Epithelial cell of esophagus (primary cell): ENCODE results near the gene HNF1B.
A peak's percentile ranks its signal among the peaks of the same experiment; 100 is the strongest.

Source experiments
- DNase-seq: peaks from one replicate; pipeline ENCODE4 v3.0.0; 2010; ENCODE audit warnings: low read depth
- H3K4me3 ChIP-seq: 2 replicates; pipeline ENCODE4 v1.5.1; 2011; ENCODE audit warnings: mild to moderate bottlenecking, low read length, control low read depth
- TF ChIP-seq, protein P1 (sequence below): IDR thresholded peaks from 2 replicates; pipeline ENCODE4 v1.5.1; 2011; ENCODE audit warnings: low read depth, mild to moderate bottlenecking, low read length, control low read depth, inconsistent platforms; ENCODE audit not compliant: insufficient read depth; ENCODE audit errors: missing control alignments

Gene HNF1B

DNA sequence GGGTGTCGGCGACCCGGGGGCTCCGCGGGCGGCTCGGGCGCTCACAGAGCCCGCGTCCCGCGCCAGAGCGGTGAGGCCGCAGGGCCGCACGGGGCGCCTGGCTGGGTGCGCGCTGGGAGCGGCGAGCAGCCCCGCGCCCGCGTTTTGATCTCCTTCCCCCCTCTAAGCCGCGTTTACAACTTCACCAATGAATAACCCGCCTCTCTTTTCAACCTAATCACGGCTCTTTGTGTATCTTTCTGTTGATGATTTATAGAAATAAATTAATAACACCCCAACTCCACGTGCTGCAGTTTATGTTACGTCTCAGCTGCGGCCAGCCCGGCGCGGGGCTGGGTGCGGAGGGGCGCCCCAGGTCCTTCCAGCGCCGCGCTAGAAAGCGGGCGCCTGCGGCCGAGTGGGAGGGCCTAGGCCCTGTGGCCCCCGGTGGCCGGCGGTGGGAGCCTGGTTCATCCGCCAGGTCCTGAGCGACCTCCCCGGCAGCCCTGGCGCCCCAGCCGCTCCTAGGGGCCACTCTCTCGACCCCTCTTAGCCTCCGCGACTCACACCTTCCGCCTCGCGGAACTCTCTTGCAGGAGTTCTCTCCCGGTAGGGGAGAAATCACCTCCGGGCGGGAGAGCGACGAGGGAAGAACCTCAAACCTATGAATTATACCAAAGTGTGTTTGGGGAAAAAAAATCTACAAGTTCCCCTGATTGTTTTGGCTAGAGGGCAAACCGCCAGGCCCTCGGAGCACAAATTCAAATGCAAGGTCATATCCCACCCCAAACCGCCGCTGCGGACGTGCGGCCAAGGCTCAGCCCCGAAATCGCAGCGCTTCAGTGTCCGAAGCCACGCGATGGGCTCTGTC, 1.9 kb downstream of the HNF1B start:
- no peak for DNase-seq
- H3K4me3 ChIP-seq: no peak overlapping the region

DNA sequence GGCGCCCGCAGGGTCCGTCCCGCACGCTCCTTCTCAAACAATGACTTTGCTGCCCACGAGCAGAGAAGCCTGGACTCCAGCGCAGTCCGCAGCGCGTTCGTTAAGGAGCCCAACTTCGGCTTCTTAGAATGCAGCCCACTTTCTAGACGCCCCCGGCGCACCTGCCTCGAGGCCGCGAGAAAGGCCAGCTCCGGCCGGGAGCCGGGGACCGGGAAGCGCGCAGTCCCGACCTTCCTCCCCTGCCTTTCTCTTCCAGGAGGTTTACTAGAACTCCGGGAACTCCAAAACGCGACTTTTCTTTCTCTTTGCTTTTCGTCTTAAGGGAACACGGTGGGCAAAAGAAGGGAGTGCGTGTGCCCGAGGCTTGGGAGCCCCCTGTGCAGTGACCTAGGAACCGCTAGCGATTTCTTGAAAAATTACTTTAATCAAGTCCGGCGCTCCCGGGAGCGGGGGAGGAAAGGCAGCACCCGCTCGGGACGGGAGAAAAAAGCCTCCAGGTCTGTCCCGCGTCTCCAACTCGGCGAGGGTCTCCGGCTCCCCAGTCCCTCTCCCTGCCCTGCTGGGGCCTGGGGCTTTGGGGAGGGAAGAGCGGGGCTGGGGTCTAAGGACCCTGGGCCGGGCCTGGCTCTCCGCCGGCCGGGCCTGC, 2.6 kb downstream of the HNF1B start:
- TF ChIP-seq, protein P1, sequence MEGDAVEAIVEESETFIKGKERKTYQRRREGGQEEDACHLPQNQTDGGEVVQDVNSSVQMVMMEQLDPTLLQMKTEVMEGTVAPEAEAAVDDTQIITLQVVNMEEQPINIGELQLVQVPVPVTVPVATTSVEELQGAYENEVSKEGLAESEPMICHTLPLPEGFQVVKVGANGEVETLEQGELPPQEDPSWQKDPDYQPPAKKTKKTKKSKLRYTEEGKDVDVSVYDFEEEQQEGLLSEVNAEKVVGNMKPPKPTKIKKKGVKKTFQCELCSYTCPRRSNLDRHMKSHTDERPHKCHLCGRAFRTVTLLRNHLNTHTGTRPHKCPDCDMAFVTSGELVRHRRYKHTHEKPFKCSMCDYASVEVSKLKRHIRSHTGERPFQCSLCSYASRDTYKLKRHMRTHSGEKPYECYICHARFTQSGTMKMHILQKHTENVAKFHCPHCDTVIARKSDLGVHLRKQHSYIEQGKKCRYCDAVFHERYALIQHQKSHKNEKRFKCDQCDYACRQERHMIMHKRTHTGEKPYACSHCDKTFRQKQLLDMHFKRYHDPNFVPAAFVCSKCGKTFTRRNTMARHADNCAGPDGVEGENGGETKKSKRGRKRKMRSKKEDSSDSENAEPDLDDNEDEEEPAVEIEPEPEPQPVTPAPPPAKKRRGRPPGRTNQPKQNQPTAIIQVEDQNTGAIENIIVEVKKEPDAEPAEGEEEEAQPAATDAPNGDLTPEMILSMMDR: no peak
- H3K4me3 ChIP-seq: peak overlapping the region; percentile 32
- peak; percentile 10 for DNase-seq

More for the DNA sequence above, 1.9 kb downstream of the HNF1B start:
- TF ChIP-seq, protein P1: no peak

DNA sequence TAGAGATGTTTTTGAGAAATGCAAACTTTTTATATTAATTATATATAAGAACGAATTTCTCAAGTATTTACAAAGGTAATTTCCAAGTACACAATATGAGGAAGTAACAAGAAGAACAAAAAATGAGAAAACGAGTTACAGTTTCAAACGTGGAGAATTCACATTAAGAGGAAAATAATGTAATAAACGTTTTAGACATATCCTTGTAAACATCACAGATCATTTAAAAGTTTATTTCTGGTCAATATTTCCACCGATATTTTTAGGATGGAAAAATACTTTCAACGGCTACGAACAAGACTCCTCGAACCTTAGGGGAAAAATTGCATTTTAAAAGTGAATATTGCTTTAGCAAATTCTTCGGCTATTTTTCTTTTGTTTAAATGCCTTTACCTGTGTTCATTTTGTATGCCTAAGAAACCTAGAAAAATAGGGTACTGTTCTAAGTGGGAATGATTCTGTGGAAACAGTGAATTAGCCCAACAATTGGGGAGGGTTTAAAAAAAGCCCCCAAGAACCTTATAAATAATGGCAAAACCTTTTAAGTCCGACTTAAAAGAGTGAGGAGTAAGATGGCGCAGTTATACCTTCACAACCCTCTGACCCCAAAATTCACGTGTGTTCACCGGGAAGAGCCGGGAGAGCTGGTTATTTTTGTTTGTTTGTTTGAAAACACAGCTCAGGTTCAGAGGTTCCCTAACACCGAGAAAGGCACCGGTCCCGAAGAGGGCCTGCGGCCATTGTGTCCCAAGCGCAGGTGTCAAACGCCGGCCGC, 3.3 kb downstream of the HNF1B start:
- DNase-seq: no peak
- TF ChIP-seq, protein P1: no peak
- H3K4me3 ChIP-seq: peak overlapping the region; percentile 32

DNA sequence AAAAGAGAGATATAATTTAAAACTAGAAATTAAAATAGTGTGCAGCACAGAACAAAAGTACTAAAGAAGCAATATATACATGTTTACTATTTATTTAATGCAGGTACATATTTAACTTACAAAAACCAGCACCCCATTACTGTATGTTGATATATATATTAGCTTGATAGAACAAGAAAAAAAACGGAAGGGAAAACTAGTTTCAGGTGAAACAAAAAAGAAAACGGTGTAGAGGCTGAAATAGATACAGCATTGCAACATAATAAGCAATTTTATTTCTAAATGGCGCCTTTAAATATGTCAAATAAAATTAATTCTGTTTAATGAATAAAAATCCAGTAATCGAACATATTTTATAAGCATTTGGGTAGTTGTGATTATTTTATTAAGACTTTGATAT, 3.9 kb downstream of the HNF1B start:
- DNase-seq: no peak
- H3K4me3 ChIP-seq: no peak overlapping the region
- TF ChIP-seq, protein P1: no peak

DNA sequence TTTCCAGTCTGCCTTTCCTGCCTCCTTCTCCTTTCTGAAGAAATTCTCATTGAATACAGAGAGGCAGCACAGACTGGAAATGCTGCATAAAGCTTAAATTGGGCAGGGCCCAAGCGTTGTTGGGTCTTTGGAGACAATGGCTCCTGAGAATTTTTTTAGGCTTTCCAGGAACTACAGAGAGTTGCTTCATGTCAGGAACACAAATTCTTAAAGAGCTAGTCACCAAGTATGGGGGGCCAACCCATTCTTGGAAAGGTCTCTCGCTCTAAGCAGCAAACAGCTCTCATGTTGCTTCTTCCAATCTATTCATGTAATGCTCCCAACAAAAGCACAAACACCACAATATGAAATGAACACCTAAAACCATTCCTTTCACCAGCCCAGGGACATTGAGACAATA, 6.9 kb downstream of the HNF1B start:
- no peak for DNase-seq
- TF ChIP-seq, protein P1: no peak

DNA sequence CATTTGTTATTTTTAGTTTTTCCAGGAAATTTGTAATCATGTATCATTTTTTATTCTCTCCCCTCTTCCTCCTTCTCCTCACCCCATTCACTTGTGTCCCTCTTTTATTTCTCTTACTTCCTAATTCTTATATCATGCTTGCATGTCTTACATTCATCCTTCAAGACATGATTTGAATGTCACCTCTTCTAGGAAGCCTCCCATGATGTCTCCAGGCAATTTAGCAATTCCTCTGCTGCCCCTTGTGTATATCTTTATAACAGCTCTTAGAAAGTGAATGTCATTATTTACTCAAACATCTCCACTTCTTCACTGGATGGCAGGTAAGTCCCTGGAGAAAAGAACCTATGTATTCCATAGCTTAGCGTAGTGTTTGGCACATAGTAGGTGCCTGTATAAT, 7.8 kb downstream of the HNF1B start:
- DNase-seq: peak; percentile 14
- no peak overlapping the region for H3K4me3 ChIP-seq
- TF ChIP-seq, protein P1: peak; percentile 7

More for the DNA sequence above, 6.9 kb downstream of the HNF1B start:
- no peak overlapping the region for H3K4me3 ChIP-seq
